ENCODE measurements around the gene HEPN1. TPM values are rescaled to one million over a fixed set of nuclear protein-coding genes. Genes with fewer than 3 reads are reported as not detected.
A peak's percentile ranks its signal among the peaks of the same experiment; 100 is the strongest.

Gene HEPN1
- total and polyA plus RNA-seq, 4 donors = not detected

DNA sequence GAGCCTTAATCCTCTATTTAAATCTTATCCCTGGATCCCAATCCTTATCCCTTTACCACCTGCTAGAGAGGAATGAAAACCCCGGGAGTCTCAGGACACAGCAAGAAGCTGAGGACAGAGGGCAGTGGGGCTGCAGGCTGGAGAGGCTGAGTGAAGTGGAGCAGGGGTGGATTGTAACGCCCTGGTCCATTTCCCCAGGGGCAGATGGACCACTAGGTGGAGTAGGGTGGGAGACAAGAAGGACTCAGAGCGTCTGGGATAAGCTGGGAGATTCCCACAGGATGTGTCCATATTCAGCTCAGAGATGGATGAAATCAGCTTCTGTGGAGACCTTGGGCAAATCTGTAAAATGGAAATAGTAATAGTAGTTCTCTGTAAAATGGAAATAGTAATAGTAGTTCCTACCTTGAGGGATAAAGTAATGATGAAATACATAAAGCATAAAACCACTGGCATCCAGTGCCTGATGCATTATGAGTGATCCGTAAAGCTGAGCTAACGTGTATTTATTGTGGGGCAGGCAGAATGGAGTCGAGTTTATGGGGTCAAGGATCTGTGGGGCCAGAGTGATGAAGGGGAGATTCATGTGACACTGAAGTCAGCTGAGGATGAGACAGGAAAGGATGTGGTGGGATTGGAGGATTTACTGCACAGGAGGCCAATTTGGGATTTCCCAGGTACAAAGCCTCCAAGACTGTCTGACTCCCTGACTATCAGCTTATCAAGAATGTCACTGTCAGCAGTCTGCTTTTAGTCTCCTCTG lies 19.5 kb upstream of the HEPN1 start:
- DNase-seq = no peak
- H3K27me3 ChIP-seq (ENCODE audit: control insufficient read depth in 3 of 3, insufficient read depth in 3 of 3, low read length in 2 of 3) = peaks cover 0 to 9% (median 4%) of the 10 kb centered on the region in 3 donors
- H3K9me3 ChIP-seq (ENCODE audit: control insufficient read depth in 4 of 4, insufficient read depth in 3 of 4, low read length in 3 of 4) = no peaks in the 10 kb centered on the region
- H3K4me3 ChIP-seq = no peak overlapping the region
- peak overlapping the region; percentile 74 to 85 for H3K27ac ChIP-seq (ENCODE audit: low read depth in 1 of 2, low read length in 1 of 2)
- H3K4me1 ChIP-seq (ENCODE audit: control insufficient read depth in 5 of 5, insufficient read depth in 5 of 5, low read length in 5 of 5) = peaks cover 0 to 26% (median 4%) of the 10 kb centered on the region in 5 donors
- no peak overlapping the region for H3K9ac ChIP-seq (ENCODE audit: insufficient read depth in 1 of 2, low read length in 2 of 2)
- 65 to 79% methylated on average over 6 of the region's 6 CpGs for WGBS, 2 donors
- TF ChIP-seq, protein P1, sequence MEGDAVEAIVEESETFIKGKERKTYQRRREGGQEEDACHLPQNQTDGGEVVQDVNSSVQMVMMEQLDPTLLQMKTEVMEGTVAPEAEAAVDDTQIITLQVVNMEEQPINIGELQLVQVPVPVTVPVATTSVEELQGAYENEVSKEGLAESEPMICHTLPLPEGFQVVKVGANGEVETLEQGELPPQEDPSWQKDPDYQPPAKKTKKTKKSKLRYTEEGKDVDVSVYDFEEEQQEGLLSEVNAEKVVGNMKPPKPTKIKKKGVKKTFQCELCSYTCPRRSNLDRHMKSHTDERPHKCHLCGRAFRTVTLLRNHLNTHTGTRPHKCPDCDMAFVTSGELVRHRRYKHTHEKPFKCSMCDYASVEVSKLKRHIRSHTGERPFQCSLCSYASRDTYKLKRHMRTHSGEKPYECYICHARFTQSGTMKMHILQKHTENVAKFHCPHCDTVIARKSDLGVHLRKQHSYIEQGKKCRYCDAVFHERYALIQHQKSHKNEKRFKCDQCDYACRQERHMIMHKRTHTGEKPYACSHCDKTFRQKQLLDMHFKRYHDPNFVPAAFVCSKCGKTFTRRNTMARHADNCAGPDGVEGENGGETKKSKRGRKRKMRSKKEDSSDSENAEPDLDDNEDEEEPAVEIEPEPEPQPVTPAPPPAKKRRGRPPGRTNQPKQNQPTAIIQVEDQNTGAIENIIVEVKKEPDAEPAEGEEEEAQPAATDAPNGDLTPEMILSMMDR (IDR thresholded peaks at IDR 0.05; ENCODE audit: control extremely low read depth, extremely low read depth) = no peak
- no peak for ATAC-seq (ENCODE audit: insufficient read depth, low FRiP score)
- H3K36me3 ChIP-seq (ENCODE audit: control insufficient read depth in 4 of 4, insufficient read depth in 4 of 4, low read length in 4 of 4) = no peaks in the 10 kb centered on the region

DNA sequence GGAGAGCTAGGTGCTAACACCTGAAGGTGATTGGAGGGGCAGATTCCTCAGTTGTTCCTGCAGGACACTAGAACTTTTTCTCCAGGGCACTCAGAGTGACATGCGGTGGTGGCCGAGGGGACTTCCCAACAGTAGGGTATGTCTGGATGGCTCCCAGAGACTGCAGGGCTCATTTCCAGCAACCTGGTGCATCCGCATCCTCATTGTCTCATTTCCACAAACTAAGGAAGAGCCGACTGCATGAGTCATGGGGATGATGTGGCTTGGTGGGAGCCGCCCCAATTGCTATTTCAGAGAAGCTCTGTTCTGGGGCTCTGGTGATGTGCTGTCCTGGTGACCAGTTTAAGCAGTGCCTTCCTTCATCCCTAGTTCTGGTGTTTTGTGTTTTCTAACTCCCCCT lies 18.6 kb upstream of the HEPN1 start:
- H3K36me3 ChIP-seq (ENCODE audit: control insufficient read depth in 4 of 4, insufficient read depth in 4 of 4, low read length in 4 of 4) = no peaks in the 10 kb centered on the region
- H3K27me3 ChIP-seq (ENCODE audit: control insufficient read depth in 3 of 3, insufficient read depth in 3 of 3, low read length in 2 of 3) = peaks cover 0 to 9% (median 4%) of the 10 kb centered on the region in 3 donors
- H3K27ac ChIP-seq (ENCODE audit: low read depth in 1 of 2, low read length in 1 of 2) = peak overlapping the region; percentile 81 to 85
- no peak overlapping the region for H3K4me3 ChIP-seq
- ATAC-seq (ENCODE audit: insufficient read depth, low FRiP score) (no peak), DNase-seq (peak in 2 of 3 donors; percentile 19 to 57)
- no peak overlapping the region for H3K9ac ChIP-seq (ENCODE audit: insufficient read depth in 1 of 2, low read length in 2 of 2)
- H3K9me3 ChIP-seq (ENCODE audit: control insufficient read depth in 4 of 4, insufficient read depth in 3 of 4, low read length in 3 of 4) = no peaks in the 10 kb centered on the region
- peaks cover 0 to 26% (median 4%) of the 10 kb centered on the region in 5 donors for H3K4me1 ChIP-seq (ENCODE audit: control insufficient read depth in 5 of 5, insufficient read depth in 5 of 5, low read length in 5 of 5)
- TF ChIP-seq, protein P1 (IDR thresholded peaks at IDR 0.05; ENCODE audit: control extremely low read depth, extremely low read depth) = no peak
- WGBS, 2 donors = 66 to 72% methylated on average over 5 of the region's 5 CpGs

DNA sequence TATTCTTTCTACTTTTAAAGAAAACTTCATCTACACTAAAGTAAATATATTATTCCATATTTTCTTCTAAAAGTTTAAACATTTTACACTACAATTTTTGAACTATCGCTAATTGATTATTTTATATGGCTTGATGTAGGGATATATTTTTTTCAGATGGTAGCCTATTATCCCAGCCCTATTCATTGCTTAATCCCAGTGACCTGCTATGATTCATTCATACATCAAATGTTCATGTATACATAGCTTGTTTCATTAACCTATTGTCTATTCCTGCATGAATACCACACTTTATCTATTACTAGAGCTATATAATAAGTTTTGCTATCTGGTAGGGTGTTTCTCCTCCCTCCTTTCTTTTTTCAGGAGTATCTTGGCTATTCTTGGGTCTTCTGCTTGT lies 16.4 kb upstream of the HEPN1 start:
- no peak for DNase-seq
- Histone ChIP-seq H3K27me3 (ENCODE audit: control insufficient read depth in 3 of 3, insufficient read depth in 3 of 3, low read length in 2 of 3) (peaks cover 0 to 9% (median 4%) of the 10 kb centered on the region in 3 donors), H3K9me3 (ENCODE audit: control insufficient read depth in 4 of 4, insufficient read depth in 3 of 4, low read length in 3 of 4) (no peaks in the 10 kb centered on the region), H3K4me3 (no peak overlapping the region), H3K4me1 (ENCODE audit: control insufficient read depth in 5 of 5, insufficient read depth in 5 of 5, low read length in 5 of 5) (peaks cover 0 to 22% (median 4%) of the 10 kb centered on the region in 5 donors), H3K9ac (ENCODE audit: insufficient read depth in 1 of 2, low read length in 2 of 2) (no peak overlapping the region), H3K36me3 (ENCODE audit: control insufficient read depth in 4 of 4, insufficient read depth in 4 of 4, low read length in 4 of 4) (no peaks in the 10 kb centered on the region), H3K27ac (ENCODE audit: low read depth in 1 of 2, low read length in 1 of 2) (no peak overlapping the region)
- WGBS, 2 donors = 97 to 100% methylated on average over 1 of the region's 1 CpG
- TF ChIP-seq, protein P1 (IDR thresholded peaks at IDR 0.05; ENCODE audit: control extremely low read depth, extremely low read depth) = no peak
- ATAC-seq (ENCODE audit: insufficient read depth, low FRiP score) = no peak

Data from lung (tissue), 12 donors.